Caki2 (cell line): ENCODE measurements around the gene KRTAP10-12. TPM values are rescaled to one million over a fixed set of nuclear protein-coding genes. Genes with fewer than 3 reads are reported as not detected.

Source experiments
- DNase-seq: peaks from one replicate; pipeline ENCODE4 v3.0.0-alpha.2; 2015; ENCODE audit warnings: low read depth
- in situ Hi-C: cut with HindIII; loops from 2 replicates; pipeline ENCODE4 v1.10.0; 2016; ENCODE audit warnings: low sequenced_read_pairs, low pct_unique_long_range_greater_than_20kb, mixed read lengths
- total RNA-seq: library from RNA; depleted of rRNA; stranded (reverse); fragments of >200 nt; shearing (Covaris generic); gene quantifications from 2 replicates; pipeline ENCODE4 v1.2.3, GENCODE V29; 2014; ENCODE audit warnings: low replicate concordance

The KRTAP10-12 gene
- total RNA-seq, 1 experiment from 2014 or later, result not detected

DNA sequence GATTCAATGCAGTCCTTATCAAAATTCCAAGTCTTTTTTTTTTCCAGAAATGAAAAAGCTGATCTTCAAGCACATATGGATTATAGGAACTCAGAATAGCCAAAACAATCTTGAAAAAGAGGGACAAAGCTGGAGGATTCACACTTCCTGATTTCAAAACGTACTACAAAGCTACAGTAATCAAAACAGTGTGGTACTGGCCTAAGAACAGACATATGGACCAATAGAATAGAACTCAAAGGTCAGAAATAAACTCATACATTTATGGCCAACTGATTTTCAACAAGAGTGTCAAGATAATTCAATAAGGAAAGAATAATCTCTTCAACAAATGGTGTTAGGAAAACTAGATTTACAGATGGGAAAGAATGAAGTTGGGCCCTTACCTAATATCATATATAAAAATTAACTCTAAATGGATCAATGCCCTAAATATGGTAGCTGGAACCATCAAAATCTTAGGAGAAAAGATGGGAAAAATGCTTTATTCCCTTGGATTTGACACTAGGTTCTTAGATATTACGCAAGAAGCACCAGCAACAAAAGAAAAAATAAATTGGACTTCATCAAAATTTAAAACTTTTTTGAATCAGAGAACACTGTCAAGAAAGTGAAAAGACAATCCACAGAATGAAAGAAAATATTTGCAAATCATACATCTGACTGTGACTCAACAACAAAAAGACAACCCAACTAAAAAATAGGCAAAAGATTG lies 4.0 kb upstream of the KRTAP10-12 start:
- DNase-seq, result no peak
- in situ Hi-C loops, result no loop called here

- no peak for DNase-seq
- in situ Hi-C loops, result no loop called here
These were observed 2.2 kb upstream of the KRTAP10-12 start for GRCh38 chr21:44694776-44695175.

GRCh38 chr21:44695184-44695583 lies 1.8 kb upstream of the KRTAP10-12 start:
- in situ Hi-C loops, result no loop called here

DNA sequence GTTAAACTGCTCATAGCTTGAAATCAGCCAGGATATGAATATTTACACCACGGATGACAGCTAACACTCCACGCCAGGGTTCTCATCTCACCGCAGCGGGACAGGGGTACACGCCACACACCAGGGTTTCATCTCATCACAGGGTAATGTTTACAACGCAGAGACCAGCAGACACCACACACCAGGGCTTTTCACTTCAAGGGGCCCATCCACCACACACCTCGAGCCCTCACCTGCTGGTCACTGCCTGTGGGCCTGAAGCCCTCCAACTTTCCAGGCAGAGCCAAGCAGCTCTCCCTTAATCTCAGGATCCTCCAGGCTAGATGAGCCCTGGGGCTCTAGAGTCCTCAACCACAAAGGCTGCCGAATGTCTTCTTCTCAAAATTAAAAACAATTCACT lies 1.3 kb upstream of the KRTAP10-12 start:
- in situ Hi-C loops, result no loop called here
- DNase-seq, result no peak

More at GRCh38 chr21:44695184-44695583, 1.8 kb upstream of the KRTAP10-12 start:
- DNase-seq, result no peak

- no peak for DNase-seq
- in situ Hi-C loops, result no loop called here
These were observed 400 bp upstream of the KRTAP10-12 start for GRCh38 chr21:44696572-44696971.

GRCh38 chr21:44697811-44698734 lies 1.1 kb downstream of the KRTAP10-12 start:
- in situ Hi-C loops, result no loop called here
- no peak for DNase-seq

GRCh38 chr21:44699502-44700001 lies 2.6 kb downstream of the KRTAP10-12 start:
- DNase-seq, result no peak
- in situ Hi-C loops, result no loop called here

DNA sequence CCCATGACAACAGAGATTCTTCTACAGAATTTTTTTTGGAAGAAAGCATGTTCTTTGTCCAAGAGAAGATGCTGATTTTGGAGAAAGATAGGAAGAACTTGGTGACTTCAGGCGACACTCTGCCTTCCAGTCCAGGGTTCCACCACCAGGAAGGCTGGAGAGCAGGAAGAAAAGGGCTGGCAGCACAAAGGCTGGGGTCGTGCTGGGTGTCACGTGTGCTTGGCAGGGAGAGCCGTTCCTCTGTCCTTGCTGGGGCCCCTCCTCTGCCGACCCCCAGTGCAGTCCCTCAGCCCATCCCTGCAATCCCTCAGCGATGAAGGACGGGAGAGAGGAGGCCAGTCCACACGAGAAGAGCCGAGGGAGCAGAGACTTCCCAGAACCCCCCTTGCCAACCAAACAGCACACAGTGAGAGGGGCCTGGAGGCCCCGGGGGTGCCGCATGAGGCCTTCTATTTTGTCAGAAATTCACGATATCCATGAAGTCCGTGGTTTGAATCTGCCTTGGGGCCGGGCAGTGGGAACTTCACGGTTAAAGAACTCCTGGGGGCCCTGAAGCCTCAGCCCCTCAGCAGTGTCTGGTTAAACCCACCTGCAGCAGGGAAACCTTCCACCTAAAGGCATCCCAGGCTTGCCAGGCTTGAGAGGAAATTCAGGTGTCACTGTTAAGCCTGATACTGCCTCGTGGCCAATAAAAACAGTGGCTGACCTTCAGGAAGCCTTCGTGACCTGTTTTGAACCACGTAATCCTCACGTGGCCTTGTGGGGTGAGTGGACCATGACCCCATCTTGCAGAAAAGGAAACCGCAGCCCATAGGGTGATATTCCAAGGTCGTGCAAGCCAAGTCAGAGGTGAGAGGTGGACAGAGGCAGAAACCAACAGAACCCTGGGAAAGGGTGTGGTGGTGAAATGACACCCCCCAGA lies 3.4 kb downstream of the KRTAP10-12 start:
- DNase-seq, result no peak
- in situ Hi-C loops, result no loop called here

DNA sequence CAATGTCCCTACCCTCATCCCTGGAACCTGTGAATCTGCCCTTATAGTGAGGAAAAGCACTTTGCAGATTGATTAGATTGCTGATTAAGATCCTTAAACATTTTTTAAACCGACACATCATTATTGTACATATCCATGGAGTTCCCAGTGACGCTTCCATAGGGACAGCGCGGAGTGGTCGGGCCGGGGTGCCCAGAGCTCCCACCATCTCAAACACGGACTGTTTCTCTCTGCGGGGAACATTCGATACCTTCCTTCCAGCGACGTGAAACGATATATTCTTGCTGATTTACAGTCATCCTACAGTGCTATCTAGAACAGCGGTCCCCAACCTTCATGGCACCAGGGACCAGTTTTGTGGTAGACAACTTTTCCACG lies 4.0 kb downstream of the KRTAP10-12 start:
- in situ Hi-C loops, result no loop called here
- DNase-seq, result no peak

DNA sequence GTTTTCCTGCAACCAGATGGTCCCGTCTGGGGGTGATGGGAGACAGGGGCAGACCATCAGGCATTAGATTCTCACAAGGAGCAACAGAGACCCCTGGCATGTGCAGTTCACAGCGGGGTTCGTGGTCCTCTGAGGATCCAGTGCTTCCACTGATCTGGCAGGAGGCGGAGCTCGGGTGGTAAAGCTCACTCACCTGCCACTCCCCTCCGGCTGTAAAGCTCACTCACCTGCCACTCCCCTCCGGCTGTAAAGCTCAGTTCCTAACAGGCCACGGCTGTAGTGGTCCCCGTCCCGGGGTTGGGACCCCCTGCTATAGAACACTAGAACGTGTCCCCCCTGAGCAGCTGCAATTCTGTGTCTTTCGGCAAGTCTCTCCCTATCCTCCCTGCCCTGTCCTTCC lies 4.6 kb downstream of the KRTAP10-12 start:
- in situ Hi-C loops, result no loop called here
- no peak for DNase-seq

DNA sequence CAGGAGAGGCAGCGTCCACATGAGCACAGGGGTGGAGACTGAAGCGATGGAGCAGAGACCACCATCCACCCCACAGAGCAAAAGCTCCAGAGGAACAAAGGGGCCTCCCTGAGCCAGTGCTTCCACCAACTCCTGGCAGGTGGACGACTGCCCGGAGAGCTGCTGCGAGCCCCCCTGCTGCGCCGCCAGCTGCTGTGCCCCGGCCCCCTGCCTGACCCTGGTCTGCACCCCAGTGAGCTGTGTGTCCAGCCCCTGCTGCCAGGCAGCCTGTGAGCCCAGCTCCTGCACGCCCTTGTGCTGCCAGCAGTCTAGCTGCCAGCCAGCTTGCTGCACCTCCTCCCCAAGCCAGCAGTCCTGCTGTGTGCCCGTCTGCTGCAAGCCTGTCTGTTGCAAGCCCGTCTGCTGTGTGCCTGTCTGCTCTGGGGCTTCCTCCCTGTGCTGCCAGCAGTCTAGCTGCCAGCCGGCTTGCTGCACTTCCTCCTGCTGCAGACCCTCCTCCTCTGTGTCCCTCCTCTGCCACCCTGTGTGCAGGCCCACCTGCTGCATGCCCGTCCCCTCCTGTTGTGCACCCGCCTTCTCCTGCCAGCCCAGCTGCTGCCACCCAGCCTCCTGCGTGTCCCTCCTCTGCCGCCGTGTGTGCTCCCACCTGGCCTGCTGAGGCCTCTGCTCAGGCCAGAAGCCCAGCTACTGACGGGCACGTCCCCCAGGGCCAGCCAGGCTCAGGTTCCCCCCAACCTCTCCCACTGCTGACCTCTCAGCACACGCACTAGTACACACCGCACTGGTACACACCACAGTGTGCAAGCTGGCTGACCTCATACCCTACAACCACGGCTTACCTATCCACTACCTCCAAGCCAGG lies 5.4 kb downstream of the KRTAP10-12 start:
- in situ Hi-C loops, result no loop called here

DNA sequence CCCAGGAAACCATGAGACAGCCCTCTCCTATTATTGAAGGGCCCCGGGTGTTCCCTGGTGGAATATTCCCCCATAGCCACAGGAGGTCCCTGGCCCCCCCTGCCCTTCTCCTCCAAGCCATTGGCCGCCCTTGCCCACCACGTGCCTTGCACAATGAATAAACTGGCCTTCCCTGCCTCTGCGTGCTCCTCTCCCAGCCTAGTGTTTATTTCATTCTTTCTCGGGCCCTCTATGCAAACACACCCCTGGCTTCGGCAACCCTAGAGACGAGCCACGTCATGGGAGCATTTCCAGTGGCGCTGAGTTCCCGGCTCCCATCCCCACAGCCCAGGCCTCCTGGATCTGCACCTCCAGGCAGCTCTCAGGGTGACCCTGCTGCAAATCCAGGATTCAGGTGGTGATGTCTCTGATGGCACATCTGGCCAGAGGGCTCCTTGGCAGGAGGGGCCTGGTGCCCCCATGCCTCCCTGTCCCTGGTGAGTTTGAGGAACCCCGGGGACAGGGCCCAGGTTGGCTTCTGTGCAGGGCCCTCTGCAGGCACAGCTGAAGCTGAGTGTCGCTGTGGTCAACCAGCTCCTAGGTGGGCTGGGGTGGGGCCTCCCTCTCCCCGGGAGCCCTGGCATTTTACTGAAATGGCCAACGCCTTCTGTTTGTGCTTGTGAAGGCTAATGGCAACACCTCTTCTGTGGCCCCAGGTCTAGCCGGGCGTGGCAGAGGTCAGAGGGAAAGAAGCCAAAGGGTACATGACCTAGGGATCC lies 6.2 kb downstream of the KRTAP10-12 start:
- DNase-seq, result no peak
- in situ Hi-C loops, result no loop called here

More for the DNA sequence above, 5.4 kb downstream of the KRTAP10-12 start:
- DNase-seq, result no peak

- DNase-seq, result no peak
- in situ Hi-C loops, result no loop called here
These were observed 7.0 kb downstream of the KRTAP10-12 start for GRCh38 chr21:44703731-44704635.

DNA sequence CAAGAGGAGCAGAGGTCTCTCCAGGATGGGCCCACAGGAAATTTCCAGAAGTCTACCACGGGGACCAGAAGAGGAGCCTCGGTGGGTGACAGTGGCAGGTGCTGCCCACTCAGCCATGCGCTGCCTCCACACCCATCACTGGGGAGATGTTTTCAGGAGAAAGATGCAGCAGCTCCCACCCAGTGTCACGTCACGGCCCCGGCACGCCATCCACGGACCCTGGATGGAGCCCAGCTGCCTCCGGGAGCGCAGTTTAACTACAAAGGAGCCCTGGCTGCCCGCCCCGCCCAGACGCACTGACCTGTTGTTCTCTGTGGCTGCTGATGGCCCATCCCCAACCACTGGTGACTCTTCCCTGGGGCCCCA lies 7.6 kb downstream of the KRTAP10-12 start:
- in situ Hi-C loops, result no loop called here
- DNase-seq, result no peak

DNA sequence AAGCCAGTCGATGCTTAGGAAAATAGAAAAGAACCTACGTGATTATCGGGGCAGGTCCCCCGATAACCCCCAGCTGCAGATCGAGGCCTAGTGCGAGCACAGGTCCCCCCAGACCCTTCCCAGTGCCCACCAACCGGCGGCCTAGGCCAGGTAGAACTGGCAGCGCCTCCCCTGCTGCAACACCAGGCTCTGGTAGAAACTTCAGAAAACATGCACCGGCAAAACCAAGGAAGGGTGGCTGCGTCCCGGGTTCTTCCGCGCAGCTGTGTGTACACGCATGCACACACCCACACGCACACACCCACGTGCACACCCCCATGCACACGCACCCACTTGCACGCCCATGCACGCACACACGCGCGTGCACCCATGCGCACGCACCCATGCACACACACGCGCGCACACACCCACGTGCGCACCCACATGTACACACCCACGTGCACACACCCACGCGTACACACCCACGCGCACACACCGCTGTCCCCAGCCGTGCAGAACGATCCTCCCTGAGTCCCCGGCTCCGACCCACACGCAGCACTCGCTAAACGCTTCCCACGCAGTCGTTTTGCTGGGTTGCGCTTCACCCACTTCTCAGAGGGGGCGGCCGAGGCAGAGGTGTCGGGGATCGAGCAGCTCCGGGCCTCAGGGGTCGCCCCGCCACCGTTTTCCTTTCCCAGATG lies 9.2 kb downstream of the KRTAP10-12 start:
- in situ Hi-C loops, result no loop called here

More for the DNA sequence above, 9.2 kb downstream of the KRTAP10-12 start:
- DNase-seq, result no peak
